ENCODE measurements around the gene OAS2.
"Not testable (repeated sequence)": the region's sequence is repeated elsewhere in the genome, so short reads cannot be mapped to it uniquely, and the experiment has no call there.

OAS2 gene

GRCh38 chr12:112987561-112987960, 9.2 kb downstream of the OAS2 start:
- no peak for DNase-seq

- DNase-seq, result no peak
These were observed 9.9 kb downstream of the OAS2 start for GRCh38 chr12:112988224-112988623.

- not testable (repeated sequence) for DNase-seq
These were observed 10.6 kb downstream of the OAS2 start for GRCh38 chr12:112988823-112989385.

GRCh38 chr12:112989806-112990205, 11.5 kb downstream of the OAS2 start:
- DNase-seq, result no peak

DNA sequence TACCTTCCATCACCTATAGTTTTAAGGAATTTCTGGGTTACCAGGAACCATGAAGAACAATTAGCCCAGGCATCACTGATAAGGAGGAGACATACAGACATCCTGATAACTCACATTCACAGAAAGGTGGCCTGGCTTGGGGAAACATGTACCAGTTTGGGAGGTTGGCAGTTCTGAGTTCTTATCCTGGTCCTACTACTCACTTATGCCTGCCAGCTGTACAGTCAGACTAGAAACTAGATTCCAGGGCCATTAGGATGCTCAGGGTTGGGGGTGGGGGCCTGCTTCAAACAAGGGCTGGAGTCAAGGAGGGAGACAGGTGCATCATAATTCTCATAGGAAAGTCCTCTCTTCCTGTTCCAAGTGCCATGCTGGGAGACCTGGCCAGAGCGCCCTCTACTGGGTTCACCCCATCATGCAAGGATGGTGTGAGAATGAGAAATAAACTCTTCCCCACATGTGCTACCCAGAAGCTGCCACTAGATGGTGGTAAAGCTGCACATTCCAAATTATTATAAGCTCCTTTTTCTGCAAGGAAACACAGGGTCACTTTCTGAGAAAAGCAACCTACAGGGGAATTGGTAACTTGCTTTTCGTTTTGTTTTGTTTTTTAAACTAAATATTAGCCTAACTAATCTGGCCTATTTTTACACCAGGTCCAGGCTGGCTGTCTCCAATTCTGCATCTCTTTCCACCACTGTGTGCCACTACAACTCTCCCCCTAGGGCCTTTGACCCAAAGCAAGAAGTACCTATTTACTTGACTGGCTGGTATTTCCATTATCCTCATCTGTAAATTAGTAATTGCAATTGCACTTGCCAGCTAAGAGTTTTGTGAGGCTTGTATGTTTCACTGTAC, 14.5 kb downstream of the OAS2 start:
- DNase-seq, result no peak

DNA sequence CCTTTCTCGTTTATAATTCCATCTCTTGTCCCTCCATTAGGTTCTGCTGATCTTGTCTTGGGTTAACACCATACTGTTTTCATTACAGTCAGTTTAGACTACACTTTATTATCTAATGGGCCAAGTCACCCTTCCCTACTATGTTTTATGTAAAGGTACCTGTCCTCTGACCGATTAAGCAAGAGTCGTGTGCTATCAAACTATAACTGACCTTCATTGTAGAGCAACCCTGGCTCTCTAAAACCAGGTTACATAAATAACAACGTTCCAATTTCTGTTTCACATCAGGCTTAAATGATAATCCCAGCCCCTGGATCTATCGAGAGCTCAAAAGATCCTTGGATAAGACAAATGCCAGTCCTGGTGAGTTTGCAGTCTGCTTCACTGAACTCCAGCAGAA, 16.7 kb downstream of the OAS2 start:
- no peak for DNase-seq

GRCh38 chr12:112996501-112996900, 18.2 kb downstream of the OAS2 start:
- DNase-seq, result no peak

DNA sequence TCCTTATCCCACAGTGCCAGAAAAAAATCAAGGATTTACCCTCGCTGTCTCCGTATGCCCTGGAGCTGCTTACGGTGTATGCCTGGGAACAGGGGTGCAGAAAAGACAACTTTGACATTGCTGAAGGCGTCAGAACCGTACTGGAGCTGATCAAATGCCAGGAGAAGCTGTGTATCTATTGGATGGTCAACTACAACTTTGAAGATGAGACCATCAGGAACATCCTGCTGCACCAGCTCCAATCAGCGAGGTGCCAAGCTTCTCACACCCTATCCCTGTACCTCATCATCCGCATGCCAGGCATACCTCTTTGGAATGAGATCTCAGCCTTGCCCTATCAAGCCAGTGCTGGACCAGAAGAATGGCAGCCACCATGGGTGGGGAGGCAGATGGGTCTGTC, 19.2 kb downstream of the OAS2 start:
- no peak for DNase-seq

- DNase-seq, result no peak
These were observed 20.9 kb downstream of the OAS2 start for GRCh38 chr12:112998987-112999767.

- DNase-seq, result no peak
These were observed 22.1 kb downstream of the OAS2 start for GRCh38 chr12:113000433-113000832.

GRCh38 chr12:113002155-113002554, 23.8 kb downstream of the OAS2 start:
- DNase-seq, result no peak

DNA sequence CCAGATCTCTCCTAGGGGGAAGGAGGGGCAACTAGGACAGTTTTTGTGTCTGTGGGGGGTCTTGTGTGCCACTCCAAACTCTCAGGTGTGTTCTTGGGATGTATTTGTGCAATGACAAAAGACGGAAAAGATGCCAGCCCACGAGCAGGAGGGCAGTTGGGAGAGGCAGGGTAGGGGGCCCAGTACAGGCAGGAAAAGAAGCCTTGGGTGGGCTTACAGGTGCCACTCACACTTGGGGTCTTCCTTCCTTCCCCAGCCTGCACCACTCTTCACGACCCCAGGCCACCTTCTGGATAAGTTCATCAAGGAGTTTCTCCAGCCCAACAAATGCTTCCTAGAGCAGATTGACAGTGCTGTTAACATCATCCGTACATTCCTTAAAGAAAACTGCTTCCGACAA, 24.4 kb downstream of the OAS2 start:
- no peak for DNase-seq

DNA sequence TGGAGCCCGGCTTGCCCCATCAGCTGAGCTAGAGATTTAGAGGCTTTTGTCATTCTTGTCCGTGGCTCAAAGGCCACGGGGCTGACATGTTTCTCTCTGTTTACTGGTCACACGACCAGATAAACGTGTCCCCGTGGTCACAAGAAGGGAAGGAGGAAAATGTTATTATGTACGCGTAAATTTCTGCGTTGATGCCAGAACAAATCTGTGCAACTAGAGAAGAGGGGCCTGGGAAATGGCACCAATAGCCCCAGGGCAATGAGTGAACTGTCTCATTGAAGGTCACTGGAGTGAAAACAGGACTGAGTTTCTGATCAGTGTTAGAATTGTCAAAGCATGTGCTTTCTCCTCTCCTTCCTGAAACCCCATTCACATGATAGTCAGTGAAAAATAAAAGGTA, 25.3 kb downstream of the OAS2 start:
- no peak for DNase-seq

- no peak for DNase-seq
These were observed 27.4 kb downstream of the OAS2 start for GRCh38 chr12:113005762-113006161.

- no peak for DNase-seq
These were observed 27.9 kb downstream of the OAS2 start for GRCh38 chr12:113006206-113006605.

DNA sequence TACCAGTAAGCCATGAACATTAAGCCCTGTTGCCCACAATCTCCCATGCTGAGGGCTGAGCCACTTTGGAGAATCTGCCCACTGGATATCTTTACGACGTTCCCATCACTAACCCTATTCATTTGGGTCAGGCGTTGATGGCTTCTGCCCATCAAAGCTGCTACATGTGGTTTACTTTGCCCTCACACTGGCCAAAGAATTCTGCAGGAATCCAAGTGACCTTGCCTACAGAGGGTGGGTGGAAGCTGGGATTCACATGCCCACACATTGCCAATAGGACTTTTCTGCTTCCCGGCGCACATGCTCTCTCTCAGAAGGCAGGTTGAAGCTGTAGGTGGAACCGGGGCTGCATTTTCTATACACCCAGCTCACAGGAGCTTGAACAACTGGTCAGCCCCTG, 28.3 kb downstream of the OAS2 start:
- DNase-seq, result no peak

GRCh38 chr12:113007166-113007565, 28.8 kb downstream of the OAS2 start:
- no peak for DNase-seq

- DNase-seq, result no peak
These were observed 32.4 kb downstream of the OAS2 start for GRCh38 chr12:113010701-113011100.

DNA sequence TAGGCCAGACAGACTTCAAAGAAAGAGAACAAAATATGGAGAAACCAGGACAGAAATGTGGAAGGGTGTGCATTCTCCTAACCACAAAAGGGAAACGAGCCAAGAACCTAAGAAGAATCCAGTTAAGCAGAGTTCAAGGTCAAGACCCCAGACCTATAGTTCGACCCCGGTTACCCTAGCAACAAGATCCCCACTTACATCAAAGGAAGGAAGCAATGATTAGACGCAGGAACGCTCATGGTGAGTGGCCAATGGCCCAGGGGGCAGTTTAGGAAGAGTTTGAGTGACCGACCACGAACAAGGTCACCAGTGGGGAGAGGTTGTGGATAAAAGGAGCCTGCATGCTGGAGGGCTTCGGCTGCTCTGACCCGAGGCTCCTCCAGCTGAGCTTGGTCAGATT, 36.2 kb downstream of the OAS2 start:
- DNase-seq, result no peak

- no peak for DNase-seq
These were observed 38.5 kb downstream of the OAS2 start for GRCh38 chr12:113016796-113017195.

DNA sequence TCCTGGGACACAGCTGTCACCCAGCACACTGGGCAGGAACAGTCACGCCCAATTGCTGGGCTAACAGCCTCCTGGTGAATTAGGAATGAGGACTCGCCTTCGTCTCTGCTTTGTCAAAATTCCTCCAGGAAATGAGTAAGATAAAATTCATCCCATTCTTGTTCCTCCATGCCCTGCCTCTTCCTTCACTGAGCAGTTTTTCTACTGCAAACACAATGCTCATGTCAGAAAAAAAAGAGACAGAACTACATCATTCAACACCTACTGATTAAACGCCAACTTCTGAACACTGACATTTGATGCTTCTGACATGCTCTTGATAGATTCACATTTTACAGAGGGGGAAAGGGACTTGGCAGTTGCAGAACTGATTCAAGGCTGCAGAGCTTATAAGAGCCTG, 40.7 kb downstream of the OAS2 start:
- DNase-seq, result no peak

- no peak for DNase-seq
These were observed 43.2 kb downstream of the OAS2 start for GRCh38 chr12:113021500-113021899.

DNA sequence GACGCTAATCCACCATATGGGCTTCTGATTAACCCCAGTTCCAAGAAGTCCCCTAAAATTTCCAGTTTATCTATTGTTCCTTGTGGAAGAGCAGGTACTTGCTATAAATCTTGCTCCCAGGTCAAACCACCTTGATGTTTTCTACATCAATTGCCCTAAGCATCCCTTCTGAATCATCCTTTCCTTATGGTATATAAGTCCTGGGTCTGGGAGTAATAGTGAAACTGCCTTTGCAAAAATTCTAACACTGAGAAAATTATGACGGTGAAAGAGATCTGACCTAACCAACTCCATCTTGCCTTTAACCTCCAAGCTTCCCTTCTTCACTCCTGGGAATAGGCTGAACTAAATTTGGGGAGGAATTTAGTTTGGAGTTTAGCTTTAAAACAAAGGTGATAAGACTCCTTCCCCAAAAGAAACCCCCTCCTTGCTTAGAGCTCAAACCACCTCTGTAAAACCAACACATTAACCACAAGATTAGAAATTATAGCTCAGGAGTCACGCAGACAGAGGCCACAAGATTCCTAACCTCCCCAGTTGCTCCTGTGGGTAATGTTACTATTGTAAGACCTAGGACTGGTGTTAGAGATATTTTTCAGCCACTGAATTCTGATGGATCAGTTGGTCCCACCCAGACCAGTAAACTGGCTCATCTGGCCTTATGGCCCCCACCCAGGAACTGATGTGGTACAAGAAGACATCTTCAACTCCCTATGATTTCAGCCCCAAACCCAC, 44.4 kb downstream of the OAS2 start:
- DNase-seq, result no peak

All from SIG-M5 (cell line).